NT2/D1 (cell line): ENCODE data around the gene PLOD1.

Source experiments
- DNase-seq: peaks from one replicate; pipeline ENCODE4 v3.0.0-alpha.2; 2011; ENCODE audit warnings: low read depth, low spot score
- H3K27me3 ChIP-seq: 2 replicates; pipeline ENCODE4 v1.6.0; 2011; ENCODE audit warnings: mild to moderate bottlenecking; ENCODE audit not compliant: insufficient read length, insufficient read depth
- H3K36me3 ChIP-seq: 2 replicates; pipeline ENCODE4 v1.6.1; 2011; ENCODE audit warnings: mild to moderate bottlenecking, low read length, mixed read lengths; ENCODE audit not compliant: insufficient read depth, insufficient read length
- H3K4me1 ChIP-seq: 2 replicates; pipeline ENCODE4 v1.5.1; 2011; ENCODE audit not compliant: insufficient read depth, insufficient read length
- H3K4me3 ChIP-seq: 2 replicates; pipeline ENCODE4 v1.5.1; 2011; ENCODE audit warnings: low read depth; ENCODE audit not compliant: insufficient read length
- H3K9ac ChIP-seq: 2 replicates; pipeline ENCODE4 v1.6.0; 2011; ENCODE audit warnings: low read depth; ENCODE audit not compliant: insufficient read length
- H3K9me3 ChIP-seq: 2 replicates; pipeline ENCODE4 v1.5.1; 2011; ENCODE audit warnings: mild to moderate bottlenecking, low read length; ENCODE audit not compliant: insufficient read depth
- SUZ12 ChIP-seq: IDR thresholded peaks from 2 replicates; pipeline ENCODE4 v1.6.1; 2011; ENCODE audit not compliant: insufficient read length, insufficient read depth; ENCODE audit errors: extremely low read depth
- YY1 ChIP-seq: IDR thresholded peaks from 2 replicates; pipeline ENCODE4 v1.6.1; 2011; ENCODE audit not compliant: insufficient read length, insufficient read depth
- ZNF274 ChIP-seq: IDR thresholded peaks from 2 replicates; pipeline ENCODE4 v1.6.1; 2011; ENCODE audit warnings: mild to moderate bottlenecking, low read depth, low read length

The PLOD1 gene

DNA sequence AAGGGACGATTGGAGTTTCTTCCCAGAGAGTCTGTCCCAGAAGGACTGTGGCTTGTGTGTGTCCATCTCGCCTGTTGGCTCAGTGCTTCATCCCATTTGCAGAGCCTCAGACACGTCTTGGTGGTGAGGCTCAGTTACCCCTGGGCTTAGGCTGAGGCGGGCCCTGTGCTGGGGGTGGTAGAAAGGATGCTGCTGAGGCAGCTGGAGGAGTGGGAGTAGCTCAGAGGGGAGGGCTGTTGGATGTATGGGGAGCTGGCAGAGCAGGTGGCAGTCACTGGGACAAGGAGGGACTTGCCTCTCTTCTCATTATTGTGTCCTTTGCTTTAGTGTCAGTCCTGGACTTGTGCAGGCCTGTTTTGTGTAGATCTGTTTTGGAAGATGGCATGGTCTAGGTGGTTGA is 77.5 kb downstream of the PLOD1 start:
- Histone ChIP-seq H3K4me3 (no peak overlapping the region), H3K4me1 (no peaks in the 10 kb centered on the region), H3K9me3 (peaks cover 7% of the 10 kb centered on the region; the same call in 1 of the 2 replicates), H3K27me3 (no peaks in the 10 kb centered on the region), H3K9ac (no peak overlapping the region), H3K36me3 (peaks cover 52% of the 10 kb centered on the region)
- no peak for DNase-seq
- TF ChIP-seq SUZ12, result no peak
- TF ChIP-seq ZNF274, result no peak
- no peak for TF ChIP-seq YY1

DNA sequence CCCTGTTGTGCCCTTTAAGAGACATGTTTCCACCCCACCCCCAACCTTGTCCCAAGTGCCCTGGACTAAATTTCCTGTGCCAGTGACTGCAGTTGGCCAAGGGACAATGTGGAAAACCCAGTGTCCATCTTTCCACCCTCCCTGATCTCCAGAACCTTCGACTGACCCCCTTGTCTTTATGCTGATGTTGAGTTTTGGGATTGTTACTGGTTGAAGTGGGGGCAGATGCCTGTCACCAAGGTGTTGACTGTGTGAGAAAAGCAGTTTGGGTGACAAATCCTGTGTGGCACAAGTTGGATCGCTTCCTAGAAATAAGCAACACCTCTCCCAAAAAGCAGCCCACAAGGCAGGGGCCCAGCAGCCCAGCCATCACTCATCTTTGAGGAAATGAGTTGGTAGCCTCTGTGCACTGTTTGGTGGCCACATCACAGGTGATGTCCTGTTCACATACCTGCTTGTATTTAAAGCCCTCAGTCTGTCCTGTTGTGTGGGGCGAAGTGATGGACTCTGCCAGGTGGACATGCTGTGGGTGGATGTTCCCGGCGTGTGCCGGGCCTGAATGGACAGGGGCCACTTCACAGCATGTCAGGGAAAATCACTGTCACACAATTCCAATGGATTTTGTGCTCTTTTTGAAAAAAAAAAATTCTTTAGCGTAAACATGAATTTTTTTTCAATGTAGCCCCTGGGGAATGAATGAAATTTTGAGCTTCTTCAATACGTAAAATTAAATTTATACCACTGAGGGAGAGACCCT is 78.2 kb downstream of the PLOD1 start:
- Histone ChIP-seq H3K9ac (no peak overlapping the region), H3K9me3 (no peaks in the 10 kb centered on the region; the same call in 1 of the 2 replicates), H3K4me1 (no peaks in the 10 kb centered on the region), H3K4me3 (no peak overlapping the region), H3K27me3 (no peaks in the 10 kb centered on the region), H3K36me3 (peaks cover 45% of the 10 kb centered on the region)
- no peak for DNase-seq
- TF ChIP-seq SUZ12 (no peak), ZNF274 (no peak), YY1 (no peak)

DNA sequence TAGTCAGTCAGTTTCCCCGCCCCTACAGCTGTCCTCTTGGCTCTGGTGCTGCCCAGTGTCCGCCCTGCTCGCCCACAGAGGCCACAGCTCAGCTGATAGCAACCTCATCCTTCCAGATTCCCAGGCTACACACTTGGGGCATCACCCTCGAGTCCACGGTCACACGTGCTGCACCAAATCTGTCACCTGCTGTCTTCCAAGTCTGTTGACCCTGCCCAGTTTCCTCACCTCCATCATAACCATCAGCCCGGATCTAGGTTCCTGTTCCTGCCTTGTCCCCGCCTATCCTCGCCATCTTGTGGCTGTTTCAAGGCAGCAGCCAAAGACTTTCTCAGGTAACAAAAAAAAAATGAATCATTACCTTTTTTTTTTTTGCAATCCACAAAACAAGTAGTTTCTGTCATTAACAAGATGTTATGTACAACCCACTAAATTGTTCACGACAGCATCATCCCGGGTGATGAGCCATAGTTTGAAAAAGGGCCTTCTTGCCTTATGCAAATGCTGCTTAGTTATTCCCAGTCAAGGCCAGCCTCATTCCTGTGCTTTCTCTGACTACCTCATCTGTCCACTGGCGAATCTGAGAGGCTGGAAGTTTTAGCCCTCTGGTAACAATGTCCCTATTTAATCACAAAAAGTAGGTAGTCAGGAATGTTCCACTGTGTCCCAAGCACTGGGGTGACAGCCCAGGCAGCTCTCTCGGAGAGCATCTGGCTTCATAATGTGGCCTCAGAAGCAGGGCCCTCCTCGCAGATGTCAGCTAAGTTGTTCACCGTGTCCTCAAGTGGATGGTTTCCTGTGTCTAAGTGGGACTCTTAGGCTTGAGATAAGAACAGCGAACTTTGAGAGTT is 79.8 kb downstream of the PLOD1 start:
- no peak overlapping the region for H3K9ac ChIP-seq
- no peak overlapping the region for H3K4me3 ChIP-seq
- DNase-seq, result no peak
- no peaks in the 10 kb centered on the region for H3K27me3 ChIP-seq
- peaks cover 41% of the 10 kb centered on the region for H3K36me3 ChIP-seq
- no peak for TF ChIP-seq ZNF274
- TF ChIP-seq YY1, result no peak
- no peak for TF ChIP-seq SUZ12
- H3K9me3 ChIP-seq, result no peaks in the 10 kb centered on the region; the same call in 1 of the 2 replicates
- no peaks in the 10 kb centered on the region for H3K4me1 ChIP-seq

GRCh38 chr1:12015001-12015491 is 80.5 kb downstream of the PLOD1 start:
- TF ChIP-seq SUZ12 (no peak), YY1 (no peak), ZNF274 (no peak)

DNA sequence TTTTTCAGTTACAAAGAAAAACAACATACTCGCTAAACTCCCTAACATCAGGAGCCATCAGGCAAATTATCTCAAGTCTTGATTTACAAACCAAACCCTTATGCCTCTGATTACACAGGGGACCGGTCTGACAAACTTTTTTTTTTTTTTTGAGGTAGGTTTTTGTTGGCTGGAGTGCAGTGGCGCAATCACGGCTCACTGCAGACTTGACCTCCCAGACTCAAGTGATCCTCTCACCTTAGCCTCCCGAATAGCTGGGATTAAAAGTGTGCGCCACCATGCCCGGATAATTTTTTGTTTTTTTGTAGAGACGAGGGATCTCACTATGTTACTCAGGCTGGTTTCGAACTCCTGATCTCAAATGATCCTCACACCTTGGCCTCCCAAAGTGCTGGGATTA is 81.0 kb downstream of the PLOD1 start:
- Histone ChIP-seq H3K9ac (no peak overlapping the region), H3K4me3 (no peak overlapping the region), H3K27me3 (no peaks in the 10 kb centered on the region), H3K9me3 (no peaks in the 10 kb centered on the region), H3K4me1 (no peaks in the 10 kb centered on the region), H3K36me3 (peaks cover 30% of the 10 kb centered on the region)
- TF ChIP-seq ZNF274, result no peak
- no peak for TF ChIP-seq SUZ12
- no peak for TF ChIP-seq YY1
- DNase-seq, result no peak

More at GRCh38 chr1:12015001-12015491, 80.5 kb downstream of the PLOD1 start:
- Histone ChIP-seq H3K27me3 (no peaks in the 10 kb centered on the region), H3K9me3 (no peaks in the 10 kb centered on the region), H3K9ac (no peak overlapping the region), H3K4me3 (no peak overlapping the region), H3K36me3 (peaks cover 34% of the 10 kb centered on the region), H3K4me1 (no peaks in the 10 kb centered on the region)
- no peak for DNase-seq

DNA sequence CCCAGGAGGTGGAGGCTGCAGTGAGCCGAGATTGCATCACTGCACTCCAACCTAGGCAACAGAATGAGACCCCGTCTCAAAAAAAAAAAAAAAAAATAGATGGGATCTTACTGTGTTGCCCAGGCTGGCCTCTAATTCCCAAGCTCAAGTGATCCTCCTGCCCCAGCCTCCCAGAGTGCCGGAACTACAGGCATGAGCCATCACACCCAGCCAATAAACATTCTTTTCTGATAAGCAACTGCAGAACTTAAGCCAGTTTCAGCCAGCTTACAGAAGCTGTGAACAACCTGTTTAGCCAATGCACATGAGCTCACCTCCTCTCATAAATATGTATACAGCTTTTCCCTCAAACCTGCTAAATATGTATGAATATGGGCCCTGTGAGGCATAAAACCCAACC is 81.7 kb downstream of the PLOD1 start:
- H3K4me3 ChIP-seq, result no peak overlapping the region
- TF ChIP-seq SUZ12, result no peak
- TF ChIP-seq YY1, result no peak
- no peak for TF ChIP-seq ZNF274
- no peaks in the 10 kb centered on the region for H3K9me3 ChIP-seq
- H3K36me3 ChIP-seq, result peaks cover 23% of the 10 kb centered on the region
- no peaks in the 10 kb centered on the region for H3K4me1 ChIP-seq
- no peak overlapping the region for H3K9ac ChIP-seq
- no peaks in the 10 kb centered on the region for H3K27me3 ChIP-seq
- no peak for DNase-seq

- Histone ChIP-seq H3K4me3 (peak overlapping the region; percentile 67), H3K9ac (peak overlapping the region; percentile 90), H3K27me3 (no peaks in the 10 kb centered on the region), H3K9me3 (no peaks in the 10 kb centered on the region), H3K4me1 (peaks cover 7% of the 10 kb centered on the region), H3K36me3 (peaks cover 25% of the 10 kb centered on the region)
- DNase-seq, result no peak
- no peak for TF ChIP-seq SUZ12
- TF ChIP-seq YY1, result no peak
- TF ChIP-seq ZNF274, result no peak
Observed at GRCh38 chr1:12019858-12020509, 85.5 kb downstream of the PLOD1 start.
